ENCODE measurements around the gene SPSB4.

The SPSB4 gene

DNA sequence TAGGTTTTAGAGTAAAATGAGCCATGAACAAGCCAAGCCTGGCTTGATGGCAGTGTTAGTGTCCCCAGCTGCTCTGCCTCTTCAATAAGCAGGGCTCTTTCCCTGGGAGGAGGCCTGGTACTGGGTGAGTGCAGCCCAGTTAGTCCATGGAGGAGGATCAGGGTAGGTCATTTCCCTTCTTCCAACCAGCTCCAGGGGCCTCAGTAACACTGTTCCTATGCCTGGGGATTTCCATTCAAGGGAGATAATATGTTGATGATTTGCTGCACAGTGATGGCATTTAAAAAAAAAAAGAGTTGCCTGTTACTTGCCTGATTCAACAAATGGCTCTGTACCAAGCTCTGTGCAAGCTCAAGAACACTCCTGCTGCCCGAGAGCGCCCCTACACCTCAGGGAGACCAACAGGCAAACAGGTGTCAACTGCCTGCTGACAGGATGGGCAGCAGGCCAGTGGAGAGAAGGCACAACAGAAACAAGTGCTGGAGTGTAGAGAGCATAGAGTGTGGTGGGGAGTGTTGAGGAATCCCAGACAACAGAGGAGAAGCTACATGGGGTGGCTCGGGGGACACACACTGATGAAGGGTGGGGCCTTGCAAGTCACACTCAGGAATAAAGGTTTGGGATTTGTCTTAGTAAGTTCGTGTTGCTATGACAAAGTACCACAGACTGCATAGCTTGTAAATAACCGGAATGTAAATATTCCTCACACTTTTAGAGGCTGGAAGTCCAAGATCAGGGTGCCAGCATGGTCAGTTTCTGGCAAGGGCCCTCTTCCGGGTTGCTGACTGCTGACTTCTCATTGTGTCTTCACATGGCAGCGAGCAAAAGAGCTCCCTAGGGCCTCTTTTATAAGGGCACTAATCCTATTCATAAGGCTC lies 101.9 kb downstream of the SPSB4 start (continued):
- TF ChIP-seq TSHZ1 (tag by site-specific recombination; IDR thresholded peaks at IDR 0.05; ENCODE audit: borderline replicate concordance) (no peak), ZNF138 (tag by site-specific recombination; IDR thresholded peaks at IDR 0.05; ENCODE audit: borderline replicate concordance) (no peak), SCRT2 (tag by site-specific recombination; IDR thresholded peaks at IDR 0.05) (peak; percentile 62; the same call in 1 of the 2 replicates)

GRCh38 chr3:141153679-141153966 lies 102.5 kb downstream of the SPSB4 start:
- no peak for TF ChIP-seq ZNF529 (tag by site-specific recombination; IDR thresholded peaks at IDR 0.05; ENCODE audit: insufficient replicate concordance)
- TF ChIP-seq ZNF626 (tag by site-specific recombination; IDR thresholded peaks at IDR 0.05) = no peak
- TF ChIP-seq ZNF76 (tag by site-specific recombination; IDR thresholded peaks at IDR 0.05; ENCODE audit: borderline replicate concordance, low read depth) = no peak
- TF ChIP-seq ZNF140 (tag by site-specific recombination; IDR thresholded peaks at IDR 0.05) = no peak
- TF ChIP-seq, protein P1, sequence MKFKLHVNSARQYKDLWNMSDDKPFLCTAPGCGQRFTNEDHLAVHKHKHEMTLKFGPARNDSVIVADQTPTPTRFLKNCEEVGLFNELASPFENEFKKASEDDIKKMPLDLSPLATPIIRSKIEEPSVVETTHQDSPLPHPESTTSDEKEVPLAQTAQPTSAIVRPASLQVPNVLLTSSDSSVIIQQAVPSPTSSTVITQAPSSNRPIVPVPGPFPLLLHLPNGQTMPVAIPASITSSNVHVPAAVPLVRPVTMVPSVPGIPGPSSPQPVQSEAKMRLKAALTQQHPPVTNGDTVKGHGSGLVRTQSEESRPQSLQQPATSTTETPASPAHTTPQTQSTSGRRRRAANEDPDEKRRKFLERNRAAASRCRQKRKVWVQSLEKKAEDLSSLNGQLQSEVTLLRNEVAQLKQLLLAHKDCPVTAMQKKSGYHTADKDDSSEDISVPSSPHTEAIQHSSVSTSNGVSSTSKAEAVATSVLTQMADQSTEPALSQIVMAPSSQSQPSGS (tag by site-specific recombination; IDR thresholded peaks at IDR 0.05; ENCODE audit: low read depth) = no peak
- TF ChIP-seq ZNF184 (tag by site-specific recombination; IDR thresholded peaks at IDR 0.05) = no peak
- no peak for TF ChIP-seq SP7 (tag by site-specific recombination; IDR thresholded peaks at IDR 0.05)
- TF ChIP-seq ZNF114 (tag by site-specific recombination; IDR thresholded peaks at IDR 0.05) = no peak
- no peak for TF ChIP-seq SCRT1 (tag by site-specific recombination; IDR thresholded peaks at IDR 0.05; ENCODE audit: borderline replicate concordance)
- TF ChIP-seq ZNF610 (tag by site-specific recombination; IDR thresholded peaks at IDR 0.05; ENCODE audit: borderline replicate concordance) = no peak
- TF ChIP-seq ZNF239 (tag by site-specific recombination; IDR thresholded peaks at IDR 0.05) = no peak
- TF ChIP-seq, protein P2, sequence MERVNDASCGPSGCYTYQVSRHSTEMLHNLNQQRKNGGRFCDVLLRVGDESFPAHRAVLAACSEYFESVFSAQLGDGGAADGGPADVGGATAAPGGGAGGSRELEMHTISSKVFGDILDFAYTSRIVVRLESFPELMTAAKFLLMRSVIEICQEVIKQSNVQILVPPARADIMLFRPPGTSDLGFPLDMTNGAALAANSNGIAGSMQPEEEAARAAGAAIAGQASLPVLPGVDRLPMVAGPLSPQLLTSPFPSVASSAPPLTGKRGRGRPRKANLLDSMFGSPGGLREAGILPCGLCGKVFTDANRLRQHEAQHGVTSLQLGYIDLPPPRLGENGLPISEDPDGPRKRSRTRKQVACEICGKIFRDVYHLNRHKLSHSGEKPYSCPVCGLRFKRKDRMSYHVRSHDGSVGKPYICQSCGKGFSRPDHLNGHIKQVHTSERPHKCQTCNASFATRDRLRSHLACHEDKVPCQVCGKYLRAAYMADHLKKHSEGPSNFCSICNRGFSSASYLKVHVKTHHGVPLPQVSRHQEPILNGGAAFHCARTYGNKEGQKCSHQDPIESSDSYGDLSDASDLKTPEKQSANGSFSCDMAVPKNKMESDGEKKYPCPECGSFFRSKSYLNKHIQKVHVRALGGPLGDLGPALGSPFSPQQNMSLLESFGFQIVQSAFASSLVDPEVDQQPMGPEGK (tag by site-specific recombination; IDR thresholded peaks at IDR 0.05) = no peak
- TF ChIP-seq ZNF510 (tag by site-specific recombination; IDR thresholded peaks at IDR 0.05; ENCODE audit: insufficient replicate concordance) = no peak
- TF ChIP-seq ZNF112 (tag by site-specific recombination; IDR thresholded peaks at IDR 0.05) = no peak
- no peak for TF ChIP-seq ZBTB7A (tag by site-specific recombination; IDR thresholded peaks at IDR 0.05; ENCODE audit: low read depth)
- no peak for TF ChIP-seq ZNF571 (tag by site-specific recombination; IDR thresholded peaks at IDR 0.05)
- TF ChIP-seq ZNF324 (tag by site-specific recombination; IDR thresholded peaks at IDR 0.05) = no peak
- no peak for TF ChIP-seq ZNF426 (tag by site-specific recombination; IDR thresholded peaks at IDR 0.05)
- TF ChIP-seq GLIS2 (tag by site-specific recombination; IDR thresholded peaks at IDR 0.05) = no peak
- CTCF ChIA-PET = no interaction called here
- no peaks in the 10 kb centered on the region for H3K9me3 ChIP-seq (ENCODE audit: control insufficient read depth, insufficient read depth, low read depth, low read length)
- H3K4me1 ChIP-seq (ENCODE audit: control insufficient read depth, insufficient read depth, low read length) = no peaks in the 10 kb centered on the region
- POLR2A ChIA-PET = no interaction called here
- H3K27ac ChIP-seq (ENCODE audit: extremely low read depth, low read depth, low read length) = no peak overlapping the region
- no peaks in the 10 kb centered on the region for H3K36me3 ChIP-seq (ENCODE audit: control insufficient read depth in 2 of 2, insufficient read depth in 1 of 2, low read length in 2 of 2)
- no peak overlapping the region for H3K4me3 ChIP-seq (ENCODE audit: low read depth, low read length)
